Inflammatory macrophage treated with lipopolysaccharide for 4 hours (primary cell): ENCODE data around the gene YAF2.
"Not testable (repeated sequence)": the region's sequence is repeated elsewhere in the genome, so short reads cannot be mapped to it uniquely, and the experiment has no call there.

ENCODE experiments used
- DNase-seq: peaks from one replicate; pipeline ENCODE4 v3.0.0-alpha.2; 2020

The YAF2 gene

GRCh38 chr12:42252645-42253044 is 14.6 kb upstream of the YAF2 start:
- DNase-seq = not testable (repeated sequence)

GRCh38 chr12:42249033-42249432 is 11.0 kb upstream of the YAF2 start:
- not testable (repeated sequence) for DNase-seq

DNA sequence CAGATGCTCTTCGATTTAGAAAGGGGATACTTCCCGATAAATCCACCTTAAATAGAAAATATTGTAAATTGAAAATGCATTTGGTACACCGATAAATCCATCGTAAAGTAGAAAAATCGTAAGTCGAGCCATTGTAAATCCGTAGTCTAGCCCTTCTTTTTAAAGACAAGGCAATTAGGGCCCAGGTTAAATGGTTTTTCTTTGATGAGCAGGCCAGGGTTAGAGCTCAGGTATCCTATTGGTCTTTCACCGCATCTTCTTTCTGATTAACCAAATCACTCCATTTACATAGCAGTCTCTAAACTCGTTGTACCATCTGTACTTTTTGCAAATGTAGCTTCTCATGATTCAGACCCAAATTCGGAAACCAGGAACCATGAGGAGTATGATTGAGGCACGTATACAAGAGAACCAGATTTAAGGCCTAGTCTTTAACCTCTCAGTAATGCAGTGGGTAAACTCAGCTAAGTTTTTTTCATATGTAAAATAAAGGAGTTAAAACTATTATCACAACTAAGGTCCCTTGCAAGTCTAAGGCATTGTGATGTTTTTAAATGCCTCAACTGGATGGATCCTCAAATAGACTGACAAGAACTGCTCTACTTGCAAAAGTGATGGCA is 2.2 kb upstream of the YAF2 start:
- no peak for DNase-seq

DNA sequence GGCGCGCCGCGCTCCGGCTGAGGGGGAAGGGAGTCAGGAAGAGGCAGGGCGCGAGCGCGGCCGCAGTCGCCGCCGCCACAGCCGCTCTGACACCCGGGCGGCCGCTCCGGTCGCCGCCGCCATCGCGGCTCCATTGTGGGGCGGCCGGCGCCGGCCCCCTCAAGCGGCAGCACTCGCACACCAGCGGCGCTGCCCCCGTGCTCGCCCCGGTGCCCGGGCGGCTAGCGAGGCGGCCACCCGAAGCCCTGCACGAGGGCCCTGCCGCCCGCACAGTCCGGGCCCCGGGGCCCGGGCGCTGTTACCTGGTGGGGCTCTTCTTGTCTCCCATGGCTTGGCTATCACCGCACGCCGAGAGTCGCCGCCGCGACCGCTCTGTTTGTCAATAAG is 202 bp downstream of the YAF2 start:
- no peak for DNase-seq

DNA sequence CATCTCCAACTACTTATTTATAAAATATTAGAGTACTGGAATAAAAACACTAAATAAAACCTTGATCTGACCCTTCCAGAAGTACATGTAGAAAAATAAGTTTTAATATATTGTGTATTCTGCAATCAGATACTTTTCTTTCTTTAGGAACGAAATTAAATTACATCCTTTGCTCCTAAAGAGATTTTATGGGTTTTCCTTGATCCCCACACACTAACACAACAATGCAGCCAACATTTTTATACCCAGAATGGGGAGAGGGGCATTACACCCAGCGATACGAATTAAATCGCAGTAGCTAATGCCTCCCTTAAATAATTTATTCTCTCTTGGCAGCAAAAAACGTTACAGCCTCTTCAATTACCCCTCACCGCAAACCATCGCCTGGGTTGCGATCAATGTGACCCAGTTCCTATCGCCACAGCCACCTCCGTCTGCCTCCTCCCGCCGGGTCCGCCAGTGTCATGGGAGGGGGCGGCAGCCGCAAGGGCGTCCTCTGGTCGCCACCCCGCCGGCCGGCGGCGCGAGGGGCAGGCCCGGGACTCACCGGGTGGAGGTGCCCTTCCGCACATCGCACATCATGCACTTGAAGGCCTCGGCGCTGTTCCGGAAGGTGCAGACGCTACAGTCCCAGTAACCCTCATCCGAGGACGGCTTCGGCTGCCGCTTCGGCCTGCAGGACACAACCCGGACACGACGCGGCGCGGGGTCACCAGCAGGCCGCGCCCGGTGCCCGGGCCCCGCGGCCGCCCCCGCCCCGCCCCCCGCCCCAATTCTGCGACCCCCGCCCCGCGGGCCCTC is 796 bp downstream of the YAF2 start:
- peak; percentile 83 for DNase-seq

- DNase-seq = no peak
Measured at GRCh38 chr12:42236017-42236416, 2.0 kb downstream of the YAF2 start.

DNA sequence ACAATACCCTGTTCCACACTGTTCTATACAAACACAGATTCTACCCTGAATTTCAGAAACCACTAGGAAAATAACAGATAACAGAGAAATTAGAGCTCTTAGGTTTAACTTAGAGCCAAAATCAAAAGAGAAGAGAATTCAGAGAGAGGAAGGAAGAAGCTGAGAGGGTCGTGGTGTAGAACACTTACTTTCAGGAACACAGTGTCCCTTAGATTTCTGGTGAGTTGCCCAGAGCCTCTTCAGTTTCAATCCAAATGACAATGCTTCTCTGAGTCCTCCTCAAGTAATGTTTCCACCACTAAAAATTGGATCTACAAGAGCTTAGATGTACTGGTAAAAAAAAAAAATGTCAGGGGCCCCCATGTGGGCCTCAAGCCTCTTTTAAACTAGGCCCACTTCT is 2.6 kb downstream of the YAF2 start:
- no peak for DNase-seq

- DNase-seq = no peak
Measured at GRCh38 chr12:42234970-42235369, 3.1 kb downstream of the YAF2 start.

GRCh38 chr12:42227525-42227924 is 10.5 kb downstream of the YAF2 start:
- DNase-seq = not testable (repeated sequence)

DNA sequence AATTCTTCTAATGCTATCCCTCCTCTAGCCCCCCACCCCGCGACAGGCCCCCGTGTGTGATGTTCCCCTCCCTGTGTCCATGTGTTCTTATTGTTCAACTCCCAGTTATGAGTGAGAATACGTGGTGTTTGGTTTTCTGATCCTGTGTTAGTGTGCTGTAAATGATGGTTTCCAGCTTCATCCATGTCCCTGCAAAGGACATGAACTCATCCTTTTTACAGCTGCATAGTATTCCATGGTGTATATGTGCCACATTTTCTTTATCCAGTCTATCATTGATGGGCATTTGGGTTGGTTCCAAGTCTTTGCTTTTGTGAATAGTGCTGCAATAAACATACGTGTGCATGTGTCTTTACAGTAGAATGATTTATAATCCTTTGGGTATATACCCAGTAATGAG is 13.5 kb downstream of the YAF2 start:
- not testable (repeated sequence) for DNase-seq

DNA sequence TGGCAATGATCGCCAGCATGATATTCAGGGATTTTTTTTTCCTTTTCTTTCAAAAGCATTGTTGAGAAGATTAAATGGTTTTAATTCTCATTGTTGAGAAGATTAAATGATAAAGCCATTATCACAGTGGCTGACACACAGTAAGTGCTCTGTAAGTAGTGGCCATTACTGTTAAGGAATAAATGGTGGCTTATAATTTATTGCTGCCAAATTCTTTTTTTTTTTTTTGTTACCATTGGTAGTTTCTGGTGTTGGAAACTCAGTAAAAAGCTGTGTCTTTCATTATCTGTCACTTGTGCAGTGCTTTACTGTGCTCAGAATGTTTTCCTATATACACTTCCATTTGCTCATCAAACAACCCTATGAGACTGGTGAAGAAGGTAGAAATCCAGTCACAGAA is 15.3 kb downstream of the YAF2 start:
- DNase-seq = no peak

DNA sequence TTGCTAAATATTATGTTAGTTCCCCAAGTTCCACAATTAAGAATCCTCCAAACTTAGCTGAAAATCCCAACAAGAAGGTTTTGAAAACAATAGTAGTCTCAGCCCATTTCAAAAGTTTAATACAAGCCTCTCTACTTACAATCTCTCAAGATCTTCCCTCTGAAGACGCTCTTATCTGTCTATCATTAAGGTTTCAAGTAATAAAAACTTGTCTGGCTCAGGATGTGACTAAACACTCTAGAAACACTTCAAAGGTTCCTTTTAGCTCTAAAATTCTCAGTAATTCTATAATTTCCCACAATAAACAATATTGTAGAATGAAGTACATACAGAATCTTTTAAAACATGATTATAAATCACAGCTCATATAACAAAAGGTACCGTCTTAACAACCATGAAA is 16.3 kb downstream of the YAF2 start:
- DNase-seq = no peak

- DNase-seq = no peak
Measured at GRCh38 chr12:42217656-42218055, 20.4 kb downstream of the YAF2 start.

DNA sequence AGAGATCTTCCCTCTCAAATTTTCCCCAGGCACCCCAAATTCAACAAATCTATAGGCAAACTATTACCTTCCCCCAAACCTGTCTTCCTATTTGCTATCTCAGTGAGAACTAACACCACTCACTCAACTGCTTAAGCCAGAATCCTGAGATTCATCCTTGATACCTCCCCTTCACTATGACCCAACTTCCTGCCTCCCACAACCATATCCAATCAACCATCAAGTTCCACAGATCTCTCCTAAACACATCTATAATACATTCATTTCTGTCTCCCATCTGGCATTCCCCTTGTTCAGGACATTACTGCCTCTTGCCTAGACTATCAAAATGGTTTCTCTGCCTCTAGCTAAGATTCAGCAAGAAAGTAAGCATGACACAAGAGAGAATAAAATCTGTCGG is 21.3 kb downstream of the YAF2 start:
- DNase-seq = no peak

GRCh38 chr12:42215759-42216158 is 22.3 kb downstream of the YAF2 start:
- not testable (repeated sequence) for DNase-seq

DNA sequence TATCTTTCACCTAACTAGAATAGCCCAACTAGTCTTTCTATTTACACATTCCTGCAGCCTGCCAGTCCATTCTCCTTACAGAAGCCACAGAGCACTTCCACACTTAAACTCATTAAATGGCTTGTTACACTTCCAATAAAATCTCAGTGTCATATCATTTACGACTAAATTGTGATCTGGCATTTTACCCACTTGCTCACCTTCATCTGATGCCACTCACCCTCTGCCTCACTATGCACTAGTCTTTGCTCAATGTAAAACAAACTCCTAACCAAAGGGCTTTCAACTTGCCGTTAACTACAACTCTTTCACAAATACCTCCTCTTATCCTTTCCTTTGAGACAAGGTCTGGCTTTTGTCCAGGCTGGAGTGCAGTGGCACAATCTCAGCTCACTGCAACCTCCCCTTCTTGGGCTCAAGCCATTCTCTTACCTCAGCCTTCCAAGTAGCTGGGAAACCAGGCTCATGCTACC is 24.1 kb downstream of the YAF2 start:
- DNase-seq = no peak

- DNase-seq = no peak
Measured at GRCh38 chr12:42213023-42213422, 25.0 kb downstream of the YAF2 start.

- no peak for DNase-seq
Measured at GRCh38 chr12:42208574-42208973, 29.5 kb downstream of the YAF2 start.

GRCh38 chr12:42204819-42205218 is 33.2 kb downstream of the YAF2 start:
- DNase-seq = no peak

- no peak for DNase-seq
Measured at GRCh38 chr12:42204362-42204761, 33.7 kb downstream of the YAF2 start.

- DNase-seq = no peak
Measured at GRCh38 chr12:42201063-42201462, 37.0 kb downstream of the YAF2 start.

GRCh38 chr12:42199007-42199406 is 39.0 kb downstream of the YAF2 start:
- no peak for DNase-seq

DNA sequence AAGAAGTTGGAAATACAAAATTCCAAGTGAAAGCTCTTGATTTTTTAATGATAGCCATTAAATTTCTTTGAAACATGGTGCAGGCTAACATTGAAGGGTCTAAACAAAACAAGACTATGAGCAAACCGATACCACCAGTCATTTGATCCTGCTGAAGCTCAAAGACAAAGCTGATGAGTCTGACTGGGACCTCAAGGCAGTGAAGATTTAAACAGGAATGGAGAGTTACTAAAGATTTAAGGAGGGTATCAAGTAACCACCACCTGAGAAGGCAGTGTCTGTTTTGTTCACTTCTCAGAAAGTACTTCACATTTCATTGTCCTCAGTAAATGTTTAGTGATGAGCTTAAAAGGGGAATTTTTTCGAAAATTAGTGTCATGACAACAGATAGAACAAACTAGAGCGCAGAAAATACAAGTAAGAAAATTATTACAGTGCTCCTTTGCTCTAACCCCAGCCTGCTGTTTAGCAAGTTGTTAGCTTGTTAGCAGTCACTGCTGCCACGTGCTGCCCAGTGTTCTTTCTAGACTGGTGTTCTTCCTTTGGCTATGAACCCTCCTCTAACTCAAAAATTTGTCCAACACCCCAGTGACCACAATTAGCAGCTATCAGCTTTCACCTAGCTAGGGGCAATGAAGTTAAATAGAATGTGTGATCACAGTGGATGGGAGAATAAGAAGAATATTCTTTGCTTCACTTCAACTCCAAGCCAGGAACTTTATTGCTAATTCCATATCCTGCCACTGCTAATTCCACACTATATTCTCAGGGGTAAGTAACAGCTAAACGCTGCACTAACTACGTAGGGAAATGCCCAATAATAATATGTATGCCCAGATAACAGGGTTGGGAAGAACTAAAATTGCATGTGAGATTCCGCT is 41.1 kb downstream of the YAF2 start:
- no peak for DNase-seq

DNA sequence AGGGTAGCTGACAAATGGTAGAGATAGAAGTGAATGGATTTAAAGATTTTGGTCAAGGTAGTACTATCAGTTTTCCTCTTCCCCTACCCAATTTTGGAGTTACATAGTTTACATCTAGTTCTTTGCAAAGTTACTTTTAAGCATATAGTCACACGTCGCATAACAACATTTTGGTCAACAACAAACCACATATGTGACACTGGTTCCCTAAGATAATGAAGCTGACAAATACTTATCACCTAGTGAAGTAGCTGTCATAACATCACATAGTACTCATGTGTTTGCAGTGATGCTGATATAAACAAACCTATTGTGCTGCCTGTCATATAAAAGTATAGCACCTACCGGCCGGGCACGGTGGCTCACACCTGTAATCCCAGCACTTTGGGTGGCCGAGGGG is 45.4 kb downstream of the YAF2 start:
- DNase-seq = no peak
